Epithelial cell of proximal tubule (primary cell): ENCODE results near the gene PAAF1. TPM values are rescaled to one million over a fixed set of nuclear protein-coding genes. Genes with fewer than 3 reads are reported as not detected.

Source experiments
- DNase-seq: peaks from one replicate; pipeline ENCODE4 v3.0.0-alpha.2; 2011; ENCODE audit warnings: low read depth
- H3K4me3 ChIP-seq: 2 replicates; pipeline ENCODE4 v1.5.1; 2011; ENCODE audit warnings: low read depth, mild to moderate bottlenecking, low read length
- total RNA-seq: library from RNA; depleted of rRNA; stranded (reverse); fragments of >200 nt; gene quantifications from 2 replicates; pipeline ENCODE4 v1.2.3, GENCODE V29; 2015
- TF ChIP-seq, protein P1 (sequence below): conservative IDR thresholded peaks from 2 replicates; pipeline ENCODE4 v1.5.1; 2012; ENCODE audit warnings: low read depth, mild to moderate bottlenecking, low read length

PAAF1 gene
- total RNA-seq, 1 donor from 2014 or later = 6.0 TPM

DNA sequence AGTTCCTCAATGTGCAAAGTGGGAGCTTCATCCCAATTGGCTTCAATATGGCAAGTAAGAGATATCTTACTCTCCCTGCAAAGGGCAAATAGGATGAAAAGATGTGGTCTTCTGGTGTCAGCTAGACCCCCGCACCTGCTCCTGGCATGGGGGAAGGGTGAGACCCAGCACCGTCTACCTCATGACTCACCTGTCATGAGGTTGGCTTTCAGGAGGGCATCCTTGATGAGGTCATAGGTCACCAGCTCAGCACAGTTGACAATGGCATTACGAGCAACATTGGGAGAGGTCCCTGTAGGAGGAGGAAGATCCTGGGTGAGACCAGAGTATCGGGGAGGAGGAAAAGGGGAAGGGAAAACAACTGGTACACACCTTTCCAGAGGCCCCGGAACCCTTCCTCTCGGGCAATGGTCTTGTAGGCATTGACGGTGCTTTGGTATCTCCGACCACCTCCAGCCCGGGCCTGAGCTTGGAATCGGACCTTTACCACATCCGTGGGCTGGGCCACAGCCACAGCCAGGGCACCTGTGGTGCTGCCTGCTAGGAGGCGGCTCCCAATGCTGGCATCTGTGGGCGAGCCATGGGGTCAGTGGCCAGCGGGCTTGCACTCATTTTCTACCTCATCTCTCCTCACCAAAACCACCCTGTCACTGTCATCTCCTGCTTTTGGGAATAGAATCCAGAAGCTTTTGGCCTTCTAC, 99.8 kb downstream of the PAAF1 start:
- no peak overlapping the region for H3K4me3 ChIP-seq
- DNase-seq = no peak
- TF ChIP-seq, protein P1, sequence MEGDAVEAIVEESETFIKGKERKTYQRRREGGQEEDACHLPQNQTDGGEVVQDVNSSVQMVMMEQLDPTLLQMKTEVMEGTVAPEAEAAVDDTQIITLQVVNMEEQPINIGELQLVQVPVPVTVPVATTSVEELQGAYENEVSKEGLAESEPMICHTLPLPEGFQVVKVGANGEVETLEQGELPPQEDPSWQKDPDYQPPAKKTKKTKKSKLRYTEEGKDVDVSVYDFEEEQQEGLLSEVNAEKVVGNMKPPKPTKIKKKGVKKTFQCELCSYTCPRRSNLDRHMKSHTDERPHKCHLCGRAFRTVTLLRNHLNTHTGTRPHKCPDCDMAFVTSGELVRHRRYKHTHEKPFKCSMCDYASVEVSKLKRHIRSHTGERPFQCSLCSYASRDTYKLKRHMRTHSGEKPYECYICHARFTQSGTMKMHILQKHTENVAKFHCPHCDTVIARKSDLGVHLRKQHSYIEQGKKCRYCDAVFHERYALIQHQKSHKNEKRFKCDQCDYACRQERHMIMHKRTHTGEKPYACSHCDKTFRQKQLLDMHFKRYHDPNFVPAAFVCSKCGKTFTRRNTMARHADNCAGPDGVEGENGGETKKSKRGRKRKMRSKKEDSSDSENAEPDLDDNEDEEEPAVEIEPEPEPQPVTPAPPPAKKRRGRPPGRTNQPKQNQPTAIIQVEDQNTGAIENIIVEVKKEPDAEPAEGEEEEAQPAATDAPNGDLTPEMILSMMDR = no peak

DNA sequence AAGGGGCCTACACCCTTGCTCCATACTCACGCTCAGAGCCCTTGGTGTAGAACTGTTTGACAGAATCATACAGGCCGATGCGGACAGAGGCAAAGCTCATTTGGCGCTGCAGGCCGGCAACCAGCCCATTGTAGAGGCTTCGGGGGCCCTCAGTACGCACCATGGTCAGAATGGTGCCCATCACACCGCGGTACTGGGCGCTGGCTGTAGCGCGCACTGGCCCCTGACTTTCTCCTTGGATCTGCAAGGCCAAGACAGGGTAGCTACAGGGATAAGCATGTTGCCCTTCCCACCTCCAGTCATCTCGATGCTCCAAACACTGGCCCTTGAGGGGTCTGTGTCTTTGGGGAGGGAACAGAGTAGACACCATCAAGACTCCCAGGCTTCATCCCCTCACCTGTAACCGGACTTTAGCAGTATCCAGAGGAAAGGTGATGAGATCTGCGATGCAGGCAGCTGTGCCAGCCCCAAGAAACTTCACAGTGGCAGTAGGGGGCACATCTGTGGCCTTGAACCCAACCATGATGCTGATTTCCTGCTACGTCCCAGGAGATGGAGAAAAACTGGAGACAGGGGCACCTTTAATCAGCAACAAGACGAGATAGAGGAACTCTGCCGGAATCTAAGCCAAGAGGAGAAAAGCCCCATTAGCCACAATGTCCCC, 101.2 kb downstream of the PAAF1 start:
- TF ChIP-seq, protein P1 = no peak
- no peak for DNase-seq
- no peak overlapping the region for H3K4me3 ChIP-seq

DNA sequence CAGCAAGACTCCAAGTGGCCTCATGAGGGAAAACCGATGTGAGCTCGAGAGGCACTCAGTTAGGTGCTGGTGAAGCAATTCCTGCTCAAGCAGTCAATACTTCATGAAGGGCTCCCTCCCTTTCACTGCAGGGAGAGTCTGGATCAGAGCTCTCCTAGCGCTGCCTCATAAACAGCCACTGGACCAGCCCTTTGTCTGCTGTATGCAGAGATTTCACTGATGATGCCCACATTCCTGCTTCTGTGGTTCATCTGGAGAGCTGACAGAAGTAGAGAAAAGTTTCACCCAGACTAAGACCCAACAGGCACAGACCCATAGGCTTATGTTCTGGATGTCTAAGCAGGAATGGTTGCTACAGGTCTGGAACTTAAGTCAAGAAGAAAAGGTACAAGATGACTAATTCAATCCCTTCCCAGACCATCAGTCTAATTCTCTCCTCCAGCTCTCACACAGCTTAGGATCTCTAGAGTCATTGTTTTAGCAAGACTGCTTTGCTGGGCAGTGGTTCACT, 101.8 kb downstream of the PAAF1 start:
- no peak for DNase-seq
- no peak overlapping the region for H3K4me3 ChIP-seq
- TF ChIP-seq, protein P1 = no peak

DNA sequence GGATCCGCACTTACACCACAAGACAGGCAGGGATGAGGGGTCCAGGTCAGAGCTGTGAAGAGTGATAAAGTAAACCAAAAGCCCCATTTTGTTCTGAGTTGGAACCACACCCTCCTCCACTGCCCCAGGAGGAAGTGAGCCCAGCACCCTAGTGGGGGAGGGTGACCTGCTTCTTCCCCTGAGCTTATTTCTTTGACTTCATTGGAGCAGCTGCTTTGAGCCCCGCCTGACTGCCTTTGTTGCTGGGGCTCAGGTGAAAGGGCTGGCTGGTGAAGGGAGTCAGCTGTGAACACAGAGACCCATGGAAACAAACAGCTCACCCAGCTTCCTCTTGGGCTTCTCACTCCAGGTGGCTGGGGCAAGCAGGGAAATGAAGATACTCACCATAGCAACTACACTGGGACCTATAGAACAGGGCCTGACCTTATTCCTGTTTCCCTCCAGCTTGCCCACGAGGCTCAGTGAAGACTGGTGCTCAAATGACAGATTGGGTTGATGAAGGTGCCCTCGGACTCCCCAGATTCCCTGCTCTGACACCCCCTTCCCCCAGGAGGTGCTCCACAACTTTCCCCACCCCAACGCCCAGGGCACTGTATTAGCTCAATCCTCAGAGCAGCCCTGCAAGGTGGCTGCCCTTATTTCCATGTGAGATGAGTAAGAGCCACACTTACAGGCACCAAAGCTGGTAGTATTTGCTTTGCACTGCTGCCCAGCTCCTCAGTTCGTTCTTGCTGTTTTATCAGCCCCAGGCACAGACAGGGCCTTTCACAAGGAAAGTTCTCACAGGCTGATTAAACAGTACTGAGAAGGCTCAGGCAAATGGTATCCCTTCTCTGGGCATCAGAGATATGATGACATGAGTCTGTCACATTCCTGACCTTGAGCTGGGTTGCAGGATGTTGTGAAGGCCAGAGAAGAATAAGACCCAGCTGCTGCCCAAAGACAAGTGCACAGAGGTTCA, 103.5 kb downstream of the PAAF1 start:
- no peak overlapping the region for H3K4me3 ChIP-seq
- TF ChIP-seq, protein P1 = no peak
- no peak for DNase-seq

Other genes with a start within 250 kb of the PAAF1 start
- gene PLEKHB1, start 230.4 kb upstream of the PAAF1 start, total RNA-seq = 2.5 and 4.6 TPM in 2 replicates
- 71.4 and 158 TPM in 2 replicates for gene RAB6A, start 115.9 kb upstream of the PAAF1 start, total RNA-seq
- 49.4 and 50.5 TPM in 2 replicates for gene MRPL48, start 89.1 kb upstream of the PAAF1 start, total RNA-seq
- 133 and 134 TPM in 2 replicates for gene COA4, start 153 bp upstream of the PAAF1 start, total RNA-seq
- gene DNAJB13, start 74.0 kb downstream of the PAAF1 start, total RNA-seq = 0.46 TPM in 1 of 2 replicates, not detected in the other
- 86.2 and 139 TPM in 2 replicates for gene UCP2, start 105.8 kb downstream of the PAAF1 start, total RNA-seq
- 0.06 and 0.22 TPM in 2 replicates for gene UCP3, start 132.1 kb downstream of the PAAF1 start, total RNA-seq